Measurements from ENCODE around the gene SIGLEC12. TPM values are rescaled to one million over a fixed set of nuclear protein-coding genes. Genes with fewer than 3 reads are reported as not detected.

The SIGLEC12 gene
- total and polyA plus RNA-seq, 9 of the 15 experiments (the other 6 are each of a cell fraction or from before 2014, with no cell fraction given) = 0.08 to 1.3 (median 0.54) TPM

- TF ChIP-seq ZMIZ1 (IDR thresholded peaks at IDR 0.05; ENCODE audit: low read depth in 2 of 2, low read length in 2 of 2) = no peak
- no peak for TF ChIP-seq CEBPZ (IDR thresholded peaks at IDR 0.05; ENCODE audit: borderline replicate concordance, low read depth, low read length)
- peak in 1 of 2 experiments; percentile 94; a peak in 2 of 4 replicates for TF ChIP-seq RCOR1 (IDR thresholded peaks at IDR 0.05; ENCODE audit: borderline replicate concordance in 1 of 2, low read depth in 2 of 2, low read length in 2 of 2)
- TF ChIP-seq, protein P1, sequence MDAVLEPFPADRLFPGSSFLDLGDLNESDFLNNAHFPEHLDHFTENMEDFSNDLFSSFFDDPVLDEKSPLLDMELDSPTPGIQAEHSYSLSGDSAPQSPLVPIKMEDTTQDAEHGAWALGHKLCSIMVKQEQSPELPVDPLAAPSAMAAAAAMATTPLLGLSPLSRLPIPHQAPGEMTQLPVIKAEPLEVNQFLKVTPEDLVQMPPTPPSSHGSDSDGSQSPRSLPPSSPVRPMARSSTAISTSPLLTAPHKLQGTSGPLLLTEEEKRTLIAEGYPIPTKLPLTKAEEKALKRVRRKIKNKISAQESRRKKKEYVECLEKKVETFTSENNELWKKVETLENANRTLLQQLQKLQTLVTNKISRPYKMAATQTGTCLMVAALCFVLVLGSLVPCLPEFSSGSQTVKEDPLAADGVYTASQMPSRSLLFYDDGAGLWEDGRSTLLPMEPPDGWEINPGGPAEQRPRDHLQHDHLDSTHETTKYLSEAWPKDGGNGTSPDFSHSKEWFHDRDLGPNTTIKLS (IDR thresholded peaks at IDR 0.05; ENCODE audit: borderline replicate concordance, low read depth) = no peak
- peak in 1 of 2 experiments; percentile 82; a peak in 1 of 4 replicates for TF ChIP-seq SRF (CRISPR knock-in tag; IDR thresholded peaks at IDR 0.05)
- no peak for TF ChIP-seq NR2F6 (CRISPR knock-in tag; IDR thresholded peaks at IDR 0.05)
- TF ChIP-seq CBFA2T2 (conservative IDR thresholded peaks at IDR 0.05) = no peak
- no peak for TF ChIP-seq RFX1 (IDR thresholded peaks at IDR 0.05)
- 0 out of 2 replicates have a peak, but pooled peaks have one; percentile 21 for TF ChIP-seq ZBTB9 (CRISPR knock-in tag; IDR thresholded peaks at IDR 0.05)
- TF ChIP-seq RBBP5 (IDR thresholded peaks at IDR 0.05; ENCODE audit: borderline replicate concordance, insufficient read depth, low read length, poor library complexity, severe bottlenecking) = no peak
- TF ChIP-seq, protein P2, sequence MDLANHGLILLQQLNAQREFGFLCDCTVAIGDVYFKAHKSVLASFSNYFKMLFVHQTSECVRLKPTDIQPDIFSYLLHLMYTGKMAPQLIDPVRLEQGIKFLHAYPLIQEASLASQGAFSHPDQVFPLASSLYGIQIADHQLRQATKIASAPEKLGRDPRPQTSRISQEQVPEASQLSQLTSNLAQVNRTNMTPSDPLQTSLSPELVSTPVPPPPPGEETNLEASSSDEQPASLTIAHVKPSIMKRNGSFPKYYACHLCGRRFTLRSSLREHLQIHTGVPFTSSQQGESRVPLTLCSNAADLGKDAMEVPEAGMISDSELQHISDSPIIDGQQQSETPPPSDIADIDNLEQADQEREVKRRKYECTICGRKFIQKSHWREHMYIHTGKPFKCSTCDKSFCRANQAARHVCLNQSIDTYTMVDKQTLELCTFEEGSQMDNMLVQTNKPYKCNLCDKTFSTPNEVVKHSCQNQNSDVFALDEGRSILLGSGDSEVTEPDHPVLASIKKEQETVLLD (IDR thresholded peaks at IDR 0.05) = no peak
- no peak for TF ChIP-seq L3MBTL2 (IDR thresholded peaks at IDR 0.05)
- no peak for TF ChIP-seq ZNF134 (CRISPR knock-in tag; conservative IDR thresholded peaks at IDR 0.05)
- TF ChIP-seq MAFK (IDR thresholded peaks at IDR 0.05; ENCODE audit: low read length) = no peak
- no peak for TF ChIP-seq NCOA2 (IDR thresholded peaks at IDR 0.05; ENCODE audit: partially characterized antibody in 2 of 2)
- TF ChIP-seq CHD4 (IDR thresholded peaks at IDR 0.05; ENCODE audit: insufficient read depth, insufficient replicate concordance, low read depth, low read length, poor library complexity, severe bottlenecking) = no peak
Measured at GRCh38 chr19:51480590-51480989, 21.0 kb downstream of the SIGLEC12 start (continued).

All from K562 (cell line).